K562 (cell line): ENCODE measurements around the gene PEDS1. TPM values are rescaled to one million over a fixed set of nuclear protein-coding genes. Genes with fewer than 3 reads are reported as not detected.

Experiments
- CCAR2 ChIP-seq: fragments of 200-400 bp; formaldehyde crosslinking; IDR thresholded peaks from 2 replicates; pipeline ENCODE4 v1.6.1; 2017; ENCODE audit warnings: mild to moderate bottlenecking, low read depth, low read length
- CREB1 ChIP-seq, 2 experiments: sonication (generic) in 1 of 2; formaldehyde crosslinking in 1 of 2; IDR thresholded peaks; 2 replicates each; pipeline versions ENCODE4 v1.6.1 to v1.8.0; 2012 to 2022; ENCODE audit warnings: inconsistent platforms in 1 of 2, mild to moderate bottlenecking in 1 of 2, missing genetic modification reagents in 1 of 2, moderate library complexity in 1 of 2
- CTBP1 ChIP-seq: fragments of 450-650 bp; IDR thresholded peaks from 2 replicates; pipeline ENCODE4 v1.6.1; 2016; ENCODE audit warnings: borderline replicate concordance
- ETV1 ChIP-seq: fragments of 450-650 bp; conservative IDR thresholded peaks from 2 replicates; pipeline ENCODE4 v1.6.1; 2016; ENCODE audit warnings: missing genetic modification characterization, control low read depth, low read depth, missing compliant biosample characterization
- EZH2 ChIP-seq: IDR thresholded peaks from 2 replicates; pipeline ENCODE4 v1.6.1; 2012; ENCODE audit warnings: low read depth, mild to moderate bottlenecking, inconsistent platforms, low read length, borderline replicate concordance
- GABPA ChIP-seq: fragments of 200-800 bp; sonication (Bioruptor generic); conservative IDR thresholded peaks from 2 replicates; pipeline ENCODE4 v1.6.1; 2016; ENCODE audit warnings: low read depth, missing genetic modification characterization, missing compliant biosample characterization
- HCFC1 ChIP-seq: IDR thresholded peaks from 2 replicates; pipeline ENCODE4 v1.6.1; 2012; ENCODE audit warnings: low read depth, low read length, improper control_type of control experiment
- HNRNPK ChIP-seq: fragments of 200-400 bp; formaldehyde crosslinking; IDR thresholded peaks from one replicate; pipeline ENCODE4 v1.6.1; 2018; ENCODE audit warnings: mild to moderate bottlenecking, low read depth, low read length; ENCODE audit not compliant: poor library complexity, severe bottlenecking
- KDM1A ChIP-seq, 2 experiments: fragments of 450-650 bp; IDR thresholded peaks; 2 replicates each; pipeline ENCODE4 v1.6.1; 2016; ENCODE audit warnings: mild to moderate bottlenecking in 2 of 2
- NEUROD1 ChIP-seq: fragments of 150-350 bp; IDR thresholded peaks from 2 replicates; pipeline ENCODE4 v1.6.1; 2014; ENCODE audit warnings: borderline replicate concordance, low read length, low read depth; ENCODE audit not compliant: partially characterized antibody
- NR4A1 ChIP-seq, 2 experiments: fragments of 250-450 bp in 1 of 2; fragments of 450-650 bp in 1 of 2; sonication (Bioruptor Pico) in 1 of 2; IDR thresholded peaks; 2 replicates each; pipeline versions ENCODE4 v1.4.0 to v1.6.1; 2016 to 2020; ENCODE audit warnings: mild to moderate bottlenecking in 2 of 2, missing compliant biosample characterization in 1 of 2, missing genetic modification characterization in 1 of 2, moderate library complexity in 1 of 2
- PHB ChIP-seq: fragments of 250-450 bp; sonication (Bioruptor Pico); IDR thresholded peaks from 2 replicates; pipeline ENCODE4 v1.5.0; 2021
- SMARCA5 ChIP-seq: fragments of 450-650 bp; IDR thresholded peaks from 2 replicates; pipeline ENCODE4 v1.6.1; 2016
- SMC3 ChIP-seq: conservative IDR thresholded peaks from 2 replicates; pipeline ENCODE4 v1.6.1; 2011; ENCODE audit warnings: low read depth, low read length, improper control_type of control experiment; ENCODE audit not compliant: insufficient read depth
- YBX1 ChIP-seq: fragments of 450-650 bp; IDR thresholded peaks from 2 replicates; pipeline ENCODE4 v1.7.1; 2016; ENCODE audit warnings: mild to moderate bottlenecking
- ZNF133 ChIP-seq: fragments of 250-450 bp; sonication (Bioruptor Pico); IDR thresholded peaks from 2 replicates; pipeline ENCODE4 v1.4.0; 2020; ENCODE audit warnings: mild to moderate bottlenecking
- ZNF174 ChIP-seq: fragments of 250-450 bp; sonication (Bioruptor Pico); IDR thresholded peaks from 2 replicates; pipeline ENCODE4 v1.4.0; 2020; ENCODE audit warnings: mild to moderate bottlenecking
- ZNF282 ChIP-seq: sonication (generic); formaldehyde crosslinking; IDR thresholded peaks from 2 replicates; pipeline ENCODE4 v1.8.1; 2023; ENCODE audit warnings: missing genetic modification reagents
- polyA plus RNA-seq, 8 experiments: library from polyadenylated mRNA; depleted of rRNA in 4 of 8; stranded (reverse) in 5 of 8; unstranded in 3 of 8; fragments of >200 nt; fragmentation: Nextera tagmentation in 2 of 8; fragmentation: Illumina TruSeq in 1 of 8; extraction: Ambion mirVana in 2 of 8; extraction: Trizol in 1 of 8; gene quantifications; 2 replicates each; pipeline versions ENCODE4 v1.2.1 to v1.2.3, GENCODE V29; 2011 to 2014; ENCODE audit warnings: inconsistent platforms in 1 of 8, missing spikeins in 1 of 8
- total RNA-seq, 7 experiments: library from RNA; depleted of rRNA in 6 of 7; stranded (reverse); fragments of >200 nt in 6 of 7; fragmentation: Illumina TruSeq in 2 of 7; extraction: Trizol in 2 of 7; gene quantifications; 2 replicates each; pipeline versions ENCODE4 v1.2.1 to v1.2.3, GENCODE V29; 2011 to 2021; ENCODE audit warnings: low replicate concordance in 1 of 7
- TF ChIP-seq, protein P1 (sequence below): IDR thresholded peaks from 2 replicates; pipeline ENCODE4 v1.6.1; 2012; ENCODE audit warnings: low read depth, low read length, improper control_type of control experiment, borderline replicate concordance
- TF ChIP-seq, protein P2 (sequence below): fragments of 450-650 bp; IDR thresholded peaks from 2 replicates; pipeline ENCODE4 v1.6.1; 2016; ENCODE audit warnings: borderline replicate concordance
- TF ChIP-seq, protein P3 (sequence below): fragments of 250-450 bp; sonication (Bioruptor Pico); IDR thresholded peaks from 2 replicates; pipeline ENCODE4 v1.5.1; 2021; ENCODE audit warnings: mild to moderate bottlenecking

Gene PEDS1
- total and polyA plus RNA-seq, 9 of the 15 experiments (the other 6 are each of a cell fraction or from before 2014, with no cell fraction given) = 2.9 to 38.5 (median 24.2) TPM

DNA sequence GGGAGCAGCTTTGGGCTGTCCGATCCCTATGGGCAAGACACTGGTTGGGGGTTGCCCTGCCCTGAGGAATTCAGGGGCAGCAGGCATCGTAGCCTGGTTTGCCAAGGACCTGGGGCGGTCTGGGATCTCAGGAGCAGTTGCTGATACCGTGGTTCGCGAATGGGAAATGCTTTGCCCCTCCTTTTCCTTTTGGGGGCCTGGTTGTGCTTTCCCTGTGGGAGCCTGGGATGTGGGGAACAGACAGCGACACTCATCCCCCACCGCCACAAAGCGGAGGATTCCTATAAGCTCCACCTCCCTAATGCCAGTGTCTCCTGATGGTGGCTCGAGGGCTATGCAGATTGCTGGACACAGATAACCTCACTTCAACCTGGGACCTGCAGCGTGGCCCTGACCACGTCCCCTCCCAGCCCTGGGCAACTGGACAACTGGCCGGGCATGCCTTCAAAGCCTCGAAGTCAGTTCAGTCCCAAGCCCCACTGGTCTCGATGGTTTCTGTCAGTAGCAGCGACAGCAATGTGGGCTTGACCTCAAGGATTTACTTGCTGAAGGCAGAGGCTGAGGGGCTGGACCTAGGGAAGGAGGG lies 40.4 kb upstream of the PEDS1 start (continued):
- TF ChIP-seq, protein P1, sequence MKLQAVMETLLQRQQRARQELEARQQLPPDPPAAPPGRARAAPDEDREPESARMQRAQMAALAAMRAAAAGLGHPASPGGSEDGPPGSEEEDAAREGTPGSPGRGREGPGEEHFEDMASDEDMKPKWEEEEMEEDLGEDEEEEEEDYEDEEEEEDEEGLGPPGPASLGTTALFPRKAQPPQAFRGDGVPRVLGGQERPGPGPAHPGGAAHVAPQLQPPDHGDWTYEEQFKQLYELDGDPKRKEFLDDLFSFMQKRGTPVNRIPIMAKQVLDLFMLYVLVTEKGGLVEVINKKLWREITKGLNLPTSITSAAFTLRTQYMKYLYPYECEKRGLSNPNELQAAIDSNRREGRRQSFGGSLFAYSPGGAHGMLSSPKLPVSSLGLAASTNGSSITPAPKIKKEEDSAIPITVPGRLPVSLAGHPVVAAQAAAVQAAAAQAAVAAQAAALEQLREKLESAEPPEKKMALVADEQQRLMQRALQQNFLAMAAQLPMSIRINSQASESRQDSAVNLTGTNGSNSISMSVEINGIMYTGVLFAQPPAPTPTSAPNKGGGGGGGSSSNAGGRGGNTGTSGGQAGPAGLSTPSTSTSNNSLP = no peak
- TF ChIP-seq KDM1A (IDR thresholded peaks at IDR 0.05) (no peak), ETV1 (tag) (no peak), PHB (CRISPR knock-in tag) (0 out of 2 replicates have a peak, but pooled peaks have one; percentile 33), EZH2 (no peak), NEUROD1 (no peak), HCFC1 (no peak), SMC3 (no peak), YBX1 (no peak), SMARCA5 (no peak), CREB1 (IDR thresholded peaks at IDR 0.05) (no peak), CREB1 (CRISPR knock-in tag; IDR thresholded peaks at IDR 0.05) (no peak), GABPA (no peak), HNRNPK (no peak), CCAR2 (no peak), NR4A1 (CRISPR knock-in tag; IDR thresholded peaks at IDR 0.05) (no peak), NR4A1 (tag; IDR thresholded peaks at IDR 0.05) (peak; percentile 25; the same call in 1 of the 2 replicates), CTBP1 (peak; percentile 53; the same call in 1 of the 2 replicates), ZNF174 (CRISPR knock-in tag) (no peak), ZNF133 (no peak), ZNF282 (CRISPR knock-in tag) (peak; percentile 32; the same call in 1 of the 2 replicates)
- TF ChIP-seq, protein P2, sequence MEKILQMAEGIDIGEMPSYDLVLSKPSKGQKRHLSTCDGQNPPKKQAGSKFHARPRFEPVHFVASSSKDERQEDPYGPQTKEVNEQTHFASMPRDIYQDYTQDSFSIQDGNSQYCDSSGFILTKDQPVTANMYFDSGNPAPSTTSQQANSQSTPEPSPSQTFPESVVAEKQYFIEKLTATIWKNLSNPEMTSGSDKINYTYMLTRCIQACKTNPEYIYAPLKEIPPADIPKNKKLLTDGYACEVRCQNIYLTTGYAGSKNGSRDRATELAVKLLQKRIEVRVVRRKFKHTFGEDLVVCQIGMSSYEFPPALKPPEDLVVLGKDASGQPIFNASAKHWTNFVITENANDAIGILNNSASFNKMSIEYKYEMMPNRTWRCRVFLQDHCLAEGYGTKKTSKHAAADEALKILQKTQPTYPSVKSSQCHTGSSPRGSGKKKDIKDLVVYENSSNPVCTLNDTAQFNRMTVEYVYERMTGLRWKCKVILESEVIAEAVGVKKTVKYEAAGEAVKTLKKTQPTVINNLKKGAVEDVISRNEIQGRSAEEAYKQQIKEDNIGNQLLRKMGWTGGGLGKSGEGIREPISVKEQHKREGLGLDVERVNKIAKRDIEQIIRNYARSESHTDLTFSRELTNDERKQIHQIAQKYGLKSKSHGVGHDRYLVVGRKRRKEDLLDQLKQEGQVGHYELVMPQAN = no peak
- TF ChIP-seq, protein P3, sequence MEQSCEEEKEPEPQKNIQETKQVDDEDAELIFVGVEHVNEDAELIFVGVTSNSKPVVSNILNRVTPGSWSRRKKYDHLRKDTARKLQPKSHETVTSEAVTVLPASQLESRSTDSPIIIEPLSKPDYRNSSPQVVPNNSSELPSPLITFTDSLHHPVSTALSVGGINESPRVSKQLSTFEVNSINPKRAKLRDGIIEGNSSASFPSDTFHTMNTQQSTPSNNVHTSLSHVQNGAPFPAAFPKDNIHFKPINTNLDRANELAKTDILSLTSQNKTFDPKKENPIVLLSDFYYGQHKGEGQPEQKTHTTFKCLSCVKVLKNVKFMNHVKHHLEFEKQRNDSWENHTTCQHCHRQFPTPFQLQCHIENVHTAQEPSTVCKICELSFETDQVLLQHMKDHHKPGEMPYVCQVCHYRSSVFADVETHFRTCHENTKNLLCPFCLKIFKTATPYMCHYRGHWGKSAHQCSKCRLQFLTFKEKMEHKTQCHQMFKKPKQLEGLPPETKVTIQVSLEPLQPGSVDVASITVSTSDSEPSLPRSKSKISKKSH (CRISPR knock-in tag) = no peak
